Endothelial cell of umbilical vein (primary cell): ENCODE data around the gene DMD. TPM values are rescaled to one million over a fixed set of nuclear protein-coding genes. Genes with fewer than 3 reads are reported as not detected.

Experiments
- BruUV-seq: library from RNA; stranded (reverse); fragments of 400-500 nt; replicated peaks from 2 replicates; lab custom pipeline; 2021; lab: Mats Ljungman, UMichigan
- CTCF ChIA-PET: fragments of 300-600, 350-600 bp; sonication (Branson Sonifier 250); formaldehyde crosslinking; loops from one replicate; lab custom pipeline; 2021; ENCODE audit warnings: antibody characterized with exemption, inconsistent platforms; lab: Charles Lee
- POLR2A ChIA-PET: fragments of 300-600, 350-600 bp; sonication (Branson Sonifier 250); formaldehyde crosslinking; loops from one replicate; lab custom pipeline; 2021; ENCODE audit warnings: antibody characterized with exemption, inconsistent platforms; lab: Charles Lee
- DNase-seq: peaks from one replicate; pipeline ENCODE4 v3.0.0-alpha.2; 2011; ENCODE audit warnings: low read depth, low spot score
- FAIRE-seq: peaks from 2 replicates; lab custom pipeline; 2011; peaks lifted over from hg19 to GRCh38; lab: Jason Lieb, UNC
- H2AFZ ChIP-seq: 2 replicates; pipeline ENCODE4 v1.6.0; 2012; ENCODE audit warnings: low read depth, low read length, control low read depth, inconsistent platforms
- H3K27ac ChIP-seq: 2 replicates; pipeline ENCODE4 v1.5.1; 2011; ENCODE audit warnings: low read depth, mild to moderate bottlenecking, control low read depth, low read length, moderate library complexity; ENCODE audit not compliant: insufficient read depth
- H3K27me3 ChIP-seq, 2 experiments: 2 replicates each; pipeline versions ENCODE4 v1.6.0 to v1.6.1; 2011; ENCODE audit warnings: low read length in 2 of 2, mixed read lengths in 1 of 2; ENCODE audit not compliant: control insufficient read depth in 2 of 2, insufficient read depth in 2 of 2
- H3K36me3 ChIP-seq, 2 experiments: 2 replicates in 1 of 2; 3 replicates in 1 of 2; pipeline ENCODE4 v1.5.1; 2011; ENCODE audit warnings: low read length in 2 of 2, mild to moderate bottlenecking in 1 of 2, moderate library complexity in 1 of 2; ENCODE audit not compliant: control insufficient read depth in 2 of 2, insufficient read depth in 2 of 2; ENCODE audit errors: extremely low read depth in 1 of 2
- H3K4me1 ChIP-seq: 3 replicates; pipeline ENCODE4 v1.5.1; 2011; ENCODE audit warnings: mild to moderate bottlenecking, low read length; ENCODE audit not compliant: control insufficient read depth, insufficient read depth; ENCODE audit errors: extremely low read depth
- H3K4me2 ChIP-seq: 2 replicates; pipeline ENCODE4 v1.6.1; 2011; ENCODE audit warnings: low read length, control low read depth, mixed read lengths; ENCODE audit not compliant: insufficient read depth
- H3K4me3 ChIP-seq, 3 experiments: fragments of 200-600 bp in 1 of 3; sonication (generic), shearing (Covaris generic) in 1 of 3; replicated peaks in 1 of 3; 2 replicates each; pipeline ENCODE4 v1.5.1; 2011 to 2016; ENCODE audit warnings: control low read depth in 3 of 3, low read length in 3 of 3, mild to moderate bottlenecking in 2 of 3, inconsistent platforms in 1 of 3, low read depth in 1 of 3, moderate library complexity in 1 of 3; ENCODE audit not compliant: insufficient read depth in 1 of 3
- H3K79me2 ChIP-seq: 2 replicates; pipeline ENCODE4 v1.6.0; 2012; ENCODE audit warnings: low read length, inconsistent platforms; ENCODE audit not compliant: control insufficient read depth, insufficient read depth
- H3K9ac ChIP-seq: replicated peaks from 2 replicates; pipeline ENCODE3; 2011; ENCODE audit warnings: low read length, control low read depth; ENCODE audit not compliant: insufficient read depth; ENCODE audit errors: extremely low read depth
- H3K9me1 ChIP-seq: replicated peaks from 3 replicates; pipeline ENCODE4 v1.6.0; 2011; ENCODE audit warnings: mild to moderate bottlenecking, low read length; ENCODE audit not compliant: control insufficient read depth, insufficient read depth; ENCODE audit errors: extremely low read depth
- H3K9me3 ChIP-seq: replicated peaks from 2 replicates; pipeline ENCODE4 v1.5.1; 2012; ENCODE audit warnings: low read length, inconsistent platforms; ENCODE audit not compliant: control insufficient read depth, insufficient read depth
- H4K20me1 ChIP-seq: replicated peaks from 2 replicates; pipeline ENCODE3; 2011; ENCODE audit warnings: mild to moderate bottlenecking, low read length; ENCODE audit not compliant: control insufficient read depth, insufficient read depth; ENCODE audit errors: extremely low read depth
- EZH2 ChIP-seq: IDR thresholded peaks from 2 replicates; pipeline ENCODE4 v1.6.1; 2012; ENCODE audit warnings: borderline replicate concordance, low read depth, mild to moderate bottlenecking, moderate library complexity, low read length, inconsistent platforms; ENCODE audit not compliant: severe bottlenecking
- FOS ChIP-seq: IDR thresholded peaks from 2 replicates; pipeline ENCODE4 v1.6.1; 2011; ENCODE audit warnings: mild to moderate bottlenecking, low read length, moderate library complexity, borderline replicate concordance; ENCODE audit not compliant: insufficient read depth
- GATA2 ChIP-seq: IDR thresholded peaks from 2 replicates; pipeline ENCODE4 v1.7.0; 2011; ENCODE audit warnings: low read depth, mild to moderate bottlenecking, moderate library complexity, mixed read lengths, low read length; ENCODE audit not compliant: insufficient read length, insufficient read depth
- JUN ChIP-seq: IDR thresholded peaks from 2 replicates; pipeline ENCODE4 v1.6.1; 2011; ENCODE audit warnings: borderline replicate concordance, low read depth; ENCODE audit not compliant: insufficient read length, insufficient read depth
- MYC ChIP-seq: IDR thresholded peaks from one replicate; pipeline ENCODE4 v1.6.1; 2011; ENCODE audit warnings: mild to moderate bottlenecking, low read depth, low read length
- POLR2A ChIP-seq: IDR thresholded peaks from 2 replicates; pipeline ENCODE4 v1.6.1; 2012; ENCODE audit warnings: low read depth, mild to moderate bottlenecking, control low read depth, low read length
- POLR2AphosphoS5 ChIP-seq: IDR thresholded peaks from 2 replicates; pipeline ENCODE4 v1.6.1; 2012; ENCODE audit warnings: low read depth, mild to moderate bottlenecking, control low read depth, low read length, moderate library complexity; ENCODE audit not compliant: insufficient read depth
- dilution Hi-C: fragments of 300-500 bp; cut with MboI; formaldehyde crosslinking; loops from one replicate; pipeline ENCODE4 v1.15.0; 2019; ENCODE audit warnings: low sequenced_read_pairs; ENCODE audit not compliant: extremely low pct_ligation_motif_present
- intact Hi-C: fragments of 100-400 bp; cut with micrococcal nuclease; formaldehyde crosslinking; loops from one replicate; pipeline ENCODE4 v1.10.0; 2022
- polyA plus RNA-seq, 4 experiments: library from polyadenylated mRNA; depleted of rRNA in 3 of 4; stranded (reverse) in 3 of 4; unstranded in 1 of 4; fragments of >200 nt; gene quantifications; 2 replicates each; pipeline versions ENCODE4 v1.2.1 to v1.2.3, GENCODE V29; 2011 to 2012; ENCODE audit warnings: missing spikeins in 1 of 4
- total RNA-seq: library from RNA; stranded (reverse); gene quantifications from 2 replicates; pipeline ENCODE4 v1.2.3, GENCODE V29; 2021
- TF ChIP-seq, protein P1 (sequence below): IDR thresholded peaks from 2 replicates; pipeline ENCODE4 v1.6.1; 2011; ENCODE audit not compliant: insufficient read depth, insufficient read length
- TF ChIP-seq, protein P2 (sequence below), 2 donors: IDR thresholded peaks; 1 replicate in 1 of 2; 2 replicates in 1 of 2; pipeline ENCODE4 v1.5.1; 2011; ENCODE audit warnings: low read length in 2 of 2, mild to moderate bottlenecking in 2 of 2, moderate library complexity in 2 of 2, control low read depth in 1 of 2, inconsistent platforms in 1 of 2, low read depth in 1 of 2; ENCODE audit not compliant: insufficient read depth in 1 of 2; ENCODE audit errors: extremely low read depth in 1 of 2

The DMD gene
- total and polyA plus RNA-seq, 2 donors (not counting 3 experiments of a cell fraction or from before 2014, with no cell fraction given) = 7.3 to 9.0 TPM

DNA sequence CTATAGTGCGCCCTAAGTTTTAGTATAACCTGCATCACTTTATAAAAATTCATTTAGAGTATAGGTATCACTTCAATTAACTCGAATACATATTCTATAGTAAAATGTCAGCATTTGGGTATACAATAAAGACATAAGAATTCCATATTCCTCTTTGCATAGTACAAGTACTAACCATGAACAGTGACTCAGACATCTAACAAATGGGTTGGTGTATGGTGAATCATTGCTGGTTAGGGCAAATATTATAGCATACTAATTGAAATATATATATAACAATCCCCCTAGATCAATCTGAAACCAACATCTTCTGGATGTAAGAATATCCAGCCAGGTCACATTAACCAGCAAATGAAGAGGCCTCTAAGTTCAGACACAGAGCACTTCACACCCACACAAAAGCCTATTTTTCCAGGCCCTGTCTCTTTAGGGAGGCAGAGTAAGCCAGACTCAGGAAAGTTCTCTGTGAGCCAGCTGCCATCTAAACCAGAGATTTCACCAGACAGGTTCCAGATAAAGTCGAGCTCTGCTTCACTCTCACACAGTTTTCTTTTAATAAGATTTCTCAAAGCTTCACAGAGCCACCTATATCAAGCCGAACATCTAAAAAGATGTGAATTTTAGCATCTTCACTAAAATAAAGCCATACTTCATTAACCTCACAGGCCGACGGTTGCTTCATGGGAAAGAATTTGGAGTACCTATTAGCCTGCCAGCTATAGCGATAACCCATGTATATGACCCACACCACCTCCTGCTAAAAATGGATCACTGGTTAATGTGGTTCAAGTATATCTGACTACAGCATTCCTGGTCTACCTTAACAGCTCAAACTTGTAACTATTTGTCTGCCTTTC, 1939.5 kb downstream of the DMD start:
- H3K9ac ChIP-seq = no peak overlapping the region
- no peaks in the 10 kb centered on the region for H4K20me1 ChIP-seq
- no peak overlapping the region for H3K4me3 ChIP-seq
- H3K9me3 ChIP-seq = no peaks in the 10 kb centered on the region
- no TSS peak for BruUV-seq
- H3K79me2 ChIP-seq = no peaks in the 10 kb centered on the region
- intact Hi-C loops = no loop called here
- dilution Hi-C loops = no loop called here
- ChIA-PET POLR2A (no interaction called here), CTCF (interaction anchor here (0.9 kb wide), 1 partner anchor 8 kb away, joined by 3 read pairs; no protein-coding TSS in a partner anchor)
- no peaks in the 10 kb centered on the region for H3K4me1 ChIP-seq
- DNase-seq = no peak
- H2AFZ ChIP-seq = no peak overlapping the region
- no peak for FAIRE-seq
- H3K4me2 ChIP-seq = no peak overlapping the region
- H3K36me3 ChIP-seq = no peaks in the 10 kb centered on the region
- H3K27me3 ChIP-seq = no peaks in the 10 kb centered on the region
- TF ChIP-seq GATA2 (no peak), POLR2AphosphoS5 (no peak), POLR2A (no peak), FOS (no peak), MYC (no peak), EZH2 (no peak), JUN (no peak)
- TF ChIP-seq, protein P1, sequence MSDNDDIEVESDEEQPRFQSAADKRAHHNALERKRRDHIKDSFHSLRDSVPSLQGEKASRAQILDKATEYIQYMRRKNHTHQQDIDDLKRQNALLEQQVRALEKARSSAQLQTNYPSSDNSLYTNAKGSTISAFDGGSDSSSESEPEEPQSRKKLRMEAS = no peak
- TF ChIP-seq, protein P2, sequence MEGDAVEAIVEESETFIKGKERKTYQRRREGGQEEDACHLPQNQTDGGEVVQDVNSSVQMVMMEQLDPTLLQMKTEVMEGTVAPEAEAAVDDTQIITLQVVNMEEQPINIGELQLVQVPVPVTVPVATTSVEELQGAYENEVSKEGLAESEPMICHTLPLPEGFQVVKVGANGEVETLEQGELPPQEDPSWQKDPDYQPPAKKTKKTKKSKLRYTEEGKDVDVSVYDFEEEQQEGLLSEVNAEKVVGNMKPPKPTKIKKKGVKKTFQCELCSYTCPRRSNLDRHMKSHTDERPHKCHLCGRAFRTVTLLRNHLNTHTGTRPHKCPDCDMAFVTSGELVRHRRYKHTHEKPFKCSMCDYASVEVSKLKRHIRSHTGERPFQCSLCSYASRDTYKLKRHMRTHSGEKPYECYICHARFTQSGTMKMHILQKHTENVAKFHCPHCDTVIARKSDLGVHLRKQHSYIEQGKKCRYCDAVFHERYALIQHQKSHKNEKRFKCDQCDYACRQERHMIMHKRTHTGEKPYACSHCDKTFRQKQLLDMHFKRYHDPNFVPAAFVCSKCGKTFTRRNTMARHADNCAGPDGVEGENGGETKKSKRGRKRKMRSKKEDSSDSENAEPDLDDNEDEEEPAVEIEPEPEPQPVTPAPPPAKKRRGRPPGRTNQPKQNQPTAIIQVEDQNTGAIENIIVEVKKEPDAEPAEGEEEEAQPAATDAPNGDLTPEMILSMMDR (IDR thresholded peaks at IDR 0.05; ENCODE audit: extremely low read depth in 1 of 2, insufficient read depth in 1 of 2, low read depth in 1 of 2, low read length in 2 of 2) = no peak
- H3K9me1 ChIP-seq = no peaks in the 10 kb centered on the region
- H3K27ac ChIP-seq = no peak overlapping the region
